IMR-90 (cell line): ENCODE results near the gene MYO1C. TPM values are rescaled to one million over a fixed set of nuclear protein-coding genes. Genes with fewer than 3 reads are reported as not detected.

Experiments used
- ATAC-seq: fragments of 200-7000 bp; cut with Tn5 transposase; 2 replicates; pipeline ENCODE4 v1.9.1; 2020; ENCODE audit warnings: low read depth, mild to moderate bottlenecking, moderate library complexity
- BruUV-seq: library from RNA; stranded (reverse); fragments of 400-500 nt; replicated peaks from 2 replicates; lab custom pipeline; 2021; lab: Mats Ljungman, UMichigan
- CTCF ChIA-PET: fragments of 300-600 bp; formaldehyde crosslinking; extraction: SDS; loops from one replicate; lab custom pipeline; 2021; ENCODE audit warnings: antibody characterized with exemption; lab: Yijun Ruan, JAX
- POLR2A ChIA-PET: fragments of 300-600 bp; sonication (Branson Sonifier 250); formaldehyde crosslinking; loops from one replicate; lab custom pipeline; 2022; ENCODE audit warnings: antibody characterized with exemption; ENCODE audit not compliant: unreplicated experiment; lab: Charles Lee
- DNase-seq: peaks from one replicate; pipeline ENCODE4 v3.0.0; 2013
- H2AFZ ChIP-seq: replicated peaks from 2 replicates; pipeline ENCODE3; 2013; ENCODE audit warnings: low read length, mild to moderate bottlenecking; ENCODE audit not compliant: poor library complexity
- H2AK5ac ChIP-seq: 2 replicates; pipeline ENCODE4 v1.6.1; 2013; ENCODE audit warnings: low read depth, low read length, inconsistent platforms
- H2AK9ac ChIP-seq: replicated peaks from 2 replicates; pipeline ENCODE3; 2013; ENCODE audit warnings: mild to moderate bottlenecking, low read depth, low read length, moderate library complexity; ENCODE audit not compliant: poor library complexity
- H2BK120ac ChIP-seq: 2 replicates; pipeline ENCODE4 v1.6.1; 2013; ENCODE audit warnings: low read depth, low read length, inconsistent platforms
- H2BK15ac ChIP-seq: 3 replicates; pipeline ENCODE4 v1.6.1; 2013; ENCODE audit warnings: low read depth, low read length, inconsistent platforms
- H2BK20ac ChIP-seq: 2 replicates; pipeline ENCODE4 v1.6.1; 2013; ENCODE audit warnings: low read depth, mild to moderate bottlenecking, inconsistent platforms, low read length, moderate library complexity
- H2BK5ac ChIP-seq: 2 replicates; pipeline ENCODE4 v1.6.1; 2013; ENCODE audit warnings: mild to moderate bottlenecking, low read depth, low read length, inconsistent platforms; ENCODE audit not compliant: poor library complexity, severe bottlenecking
- H3K14ac ChIP-seq: replicated peaks from 2 replicates; pipeline ENCODE4 v1.6.1; 2013; ENCODE audit warnings: low read depth, low read length, inconsistent platforms
- H3K18ac ChIP-seq: 2 replicates; pipeline ENCODE4 v1.6.1; 2013; ENCODE audit warnings: low read depth, low read length, control low read depth
- H3K23ac ChIP-seq: 2 replicates; pipeline ENCODE4 v1.6.1; 2013; ENCODE audit warnings: low read depth, low read length, inconsistent platforms
- H3K27ac ChIP-seq: 2 replicates; pipeline ENCODE4 v1.5.1; 2013; ENCODE audit warnings: mild to moderate bottlenecking, control low read depth, low read length; ENCODE audit not compliant: insufficient read depth
- H3K27me3 ChIP-seq: 2 replicates; pipeline ENCODE4 v1.6.1; 2013; ENCODE audit warnings: low read length; ENCODE audit not compliant: control insufficient read depth, insufficient read depth
- H3K36me3 ChIP-seq: 2 replicates; pipeline ENCODE4 v1.6.1; 2013; ENCODE audit warnings: low read length, mixed read lengths; ENCODE audit not compliant: control insufficient read depth, insufficient read depth
- H3K4ac ChIP-seq: 2 replicates; pipeline ENCODE4 v1.6.1; 2013; ENCODE audit warnings: low read depth, low read length, inconsistent platforms
- H3K4me1 ChIP-seq: 2 replicates; pipeline ENCODE4 v1.6.1; 2013; ENCODE audit warnings: low read length, mixed read lengths; ENCODE audit not compliant: control insufficient read depth, insufficient read depth
- H3K4me2 ChIP-seq: 2 replicates; pipeline ENCODE4 v1.6.1; 2013; ENCODE audit warnings: low read depth, mild to moderate bottlenecking, control low read depth, low read length, moderate library complexity
- H3K4me3 ChIP-seq: 2 replicates; pipeline ENCODE4 v1.5.1; 2013; ENCODE audit warnings: low read depth, mild to moderate bottlenecking, control low read depth, low read length, moderate library complexity; ENCODE audit not compliant: insufficient read depth
- H3K56ac ChIP-seq: 2 replicates; pipeline ENCODE4 v1.6.1; 2013; ENCODE audit warnings: low read length, inconsistent platforms; ENCODE audit not compliant: insufficient read depth; ENCODE audit errors: extremely low read depth
- H3K79me1 ChIP-seq, 2 experiments: 2 replicates each; pipeline ENCODE4 v1.6.1; 2013; ENCODE audit warnings: low read length in 2 of 2, inconsistent platforms in 1 of 2, low read depth in 1 of 2
- H3K9ac ChIP-seq: 2 replicates; pipeline ENCODE4 v1.6.1; 2013; ENCODE audit warnings: low read depth, low read length, control low read depth
- H3K9me1 ChIP-seq: 2 replicates; pipeline ENCODE4 v1.6.1; 2013; ENCODE audit warnings: low read length, inconsistent platforms; ENCODE audit not compliant: insufficient read depth
- H3K9me3 ChIP-seq: 2 replicates; pipeline ENCODE4 v1.6.1; 2013; ENCODE audit warnings: low read length; ENCODE audit not compliant: control insufficient read depth, insufficient read depth
- H4K20me1 ChIP-seq: 2 replicates; pipeline ENCODE4 v1.6.1; 2013; ENCODE audit warnings: low read length, inconsistent platforms; ENCODE audit not compliant: insufficient read depth
- H4K5ac ChIP-seq: 2 replicates; pipeline ENCODE4 v1.6.1; 2013; ENCODE audit warnings: mild to moderate bottlenecking, low read depth, low read length, control low read depth
- H4K8ac ChIP-seq, 2 experiments: 2 replicates each; pipeline ENCODE4 v1.6.1; 2013; ENCODE audit warnings: low read depth in 2 of 2, low read length in 2 of 2, control low read depth in 1 of 2, inconsistent platforms in 1 of 2
- H4K91ac ChIP-seq: 2 replicates; pipeline ENCODE4 v1.6.1; 2013; ENCODE audit warnings: low read depth, low read length, inconsistent platforms; ENCODE audit not compliant: insufficient read depth
- BHLHE40 ChIP-seq: fragments of 150-350 bp; IDR thresholded peaks from 2 replicates; pipeline ENCODE4 v1.6.1; 2016; ENCODE audit warnings: mild to moderate bottlenecking, low read depth, low read length
- CHD1 ChIP-seq: IDR thresholded peaks from 2 replicates; pipeline ENCODE4 v1.6.1; 2012; ENCODE audit warnings: low read depth, low read length, improper control_type of control experiment
- MAFK ChIP-seq: IDR thresholded peaks from 2 replicates; pipeline ENCODE4 v1.6.1; 2012; ENCODE audit warnings: low read depth, low read length, improper control_type of control experiment
- MAZ ChIP-seq: IDR thresholded peaks from 2 replicates; pipeline ENCODE4 v1.6.1; 2012; ENCODE audit warnings: low read depth, mild to moderate bottlenecking, low read length, improper control_type of control experiment, moderate library complexity, borderline replicate concordance
- MXI1 ChIP-seq: IDR thresholded peaks from 2 replicates; pipeline ENCODE4 v1.6.1; 2012; ENCODE audit warnings: low read depth, mild to moderate bottlenecking, low read length, moderate library complexity, borderline replicate concordance
- POLR2A ChIP-seq: IDR thresholded peaks from 2 replicates; pipeline ENCODE4 v1.6.1; 2012; ENCODE audit warnings: mild to moderate bottlenecking, low read depth, low read length
- RCOR1 ChIP-seq: IDR thresholded peaks from 2 replicates; pipeline ENCODE4 v1.6.1; 2012; ENCODE audit warnings: mild to moderate bottlenecking, low read length, improper control_type of control experiment; ENCODE audit not compliant: insufficient replicate concordance
- SMC3 ChIP-seq: fragments of 150-350 bp; IDR thresholded peaks from 2 replicates; pipeline ENCODE4 v1.6.1; 2016; ENCODE audit warnings: low read depth, mild to moderate bottlenecking, antibody characterized with exemption, low read length, moderate library complexity
- WGBS, 2 experiments: methylation state at CpG; one replicate each; pipeline versions ENCODE4 v1.1.5 to v1.1.7; 2013; ENCODE audit warnings: missing lambda C conversion rate in 2 of 2; ENCODE audit not compliant: insufficient read length in 1 of 2; ENCODE audit errors: extremely low coverage in 2 of 2; 5-methylcytosine and 5-hydroxymethylcytosine counted together
- dilution Hi-C: fragments of 300-500 bp; cut with HindIII; formaldehyde crosslinking; loops from one replicate; pipeline ENCODE4 v1.14.3; 2018; ENCODE audit warnings: low sequenced_read_pairs; ENCODE audit not compliant: unreplicated experiment
- in situ Hi-C: fragments of 300-500 bp; cut with MboI; formaldehyde crosslinking; loops from 3 replicates; pipeline ENCODE4 v1.14.3; 2019; ENCODE audit warnings: low sequenced_read_pairs, inconsistent platforms, mixed read lengths
- intact Hi-C: fragments of 100-400 bp; cut with micrococcal nuclease; formaldehyde crosslinking; loops from 2 replicates; pipeline ENCODE4 v1.10.0; 2022
- polyA plus RNA-seq, 3 experiments: library from polyadenylated mRNA; depleted of rRNA; stranded (reverse); fragments of >200 nt; gene quantifications; 2 replicates each; pipeline ENCODE4 v1.2.3, GENCODE V29; 2012; ENCODE audit warnings: low replicate concordance in 1 of 3
- total RNA-seq: library from RNA; depleted of rRNA; stranded (reverse); fragments of >200 nt; gene quantifications from 2 replicates; pipeline ENCODE4 v1.2.3, GENCODE V29; 2012
- TF ChIP-seq, protein P1 (sequence below): fragments of 150-350 bp; IDR thresholded peaks from 2 replicates; pipeline ENCODE4 v1.6.1; 2017; ENCODE audit warnings: mild to moderate bottlenecking, antibody characterized with exemption, low read length, low read depth
- TF ChIP-seq, protein P2 (sequence below): conservative IDR thresholded peaks from 2 replicates; pipeline ENCODE4 v1.5.1; 2012; ENCODE audit warnings: mild to moderate bottlenecking, low read depth, low read length, improper control_type of control experiment

MYO1C gene
- total and polyA plus RNA-seq, 2 of the 4 experiments (the other 2 are of a cell fraction): 162 to 196 TPM

DNA sequence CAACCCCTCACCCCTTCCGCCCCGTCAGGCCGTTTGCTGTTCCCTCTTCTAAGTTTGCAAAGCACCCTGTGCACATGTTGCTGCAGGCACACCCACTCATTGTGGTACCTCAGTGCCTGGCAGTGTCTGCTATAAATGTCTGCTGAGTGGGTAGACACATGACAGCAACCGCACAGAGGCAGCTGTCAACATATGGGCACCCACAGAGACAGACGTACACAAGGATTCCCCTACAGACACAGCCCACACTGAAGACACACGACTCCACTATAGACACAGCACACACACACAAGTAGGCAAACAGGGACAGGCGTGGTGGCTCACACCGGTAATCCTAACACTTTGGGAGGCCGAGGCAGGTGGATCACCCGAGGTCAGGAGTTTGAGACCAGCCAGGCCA, 18.6 kb downstream of the MYO1C start:
- H3K79me1 ChIP-seq: peaks cover 16 to 44% of the 10 kb centered on the region in 2 experiments
- H2BK5ac ChIP-seq: no peak overlapping the region
- in situ Hi-C loops: no loop called here
- no TSS peak for BruUV-seq
- no peak overlapping the region for H3K4me2 ChIP-seq
- peaks cover 26% of the 10 kb centered on the region for H4K20me1 ChIP-seq
- peaks cover 81% of the 10 kb centered on the region for H3K36me3 ChIP-seq
- dilution Hi-C loops: no loop called here
- ATAC-seq: no peak
- no peak overlapping the region for H2BK20ac ChIP-seq
- no peak overlapping the region for H2AK9ac ChIP-seq
- intact Hi-C loops: no loop called here
- H3K9me3 ChIP-seq: no peaks in the 10 kb centered on the region
- 100% methylated on average over 4 of the region's 10 CpGs; no CpG with 5 or more reads in 1 of the 2 experiments for WGBS, 2 experiments
- no peak overlapping the region for H2BK15ac ChIP-seq
- H3K56ac ChIP-seq: no peak overlapping the region
- H4K8ac ChIP-seq: no peak overlapping the region
- no peak overlapping the region for H4K91ac ChIP-seq
- ChIA-PET CTCF (no interaction called here), POLR2A (no interaction called here)
- H3K14ac ChIP-seq: no peak overlapping the region
- no peak overlapping the region for H3K4ac ChIP-seq
- H3K27ac ChIP-seq: no peak overlapping the region
- H3K18ac ChIP-seq: no peak overlapping the region
- no peak for DNase-seq
- no peak overlapping the region for H2AK5ac ChIP-seq
- H3K27me3 ChIP-seq: no peaks in the 10 kb centered on the region
- no peaks in the 10 kb centered on the region for H3K9me1 ChIP-seq
- no peak overlapping the region for H4K5ac ChIP-seq
- no peak overlapping the region for H2BK120ac ChIP-seq
- H3K9ac ChIP-seq: no peak overlapping the region
- no peak overlapping the region for H3K23ac ChIP-seq
- TF ChIP-seq MAZ (no peak), POLR2A (no peak), CHD1 (no peak), RCOR1 (no peak), SMC3 (no peak), BHLHE40 (no peak), MXI1 (no peak), MAFK (no peak)
- TF ChIP-seq, protein P1, sequence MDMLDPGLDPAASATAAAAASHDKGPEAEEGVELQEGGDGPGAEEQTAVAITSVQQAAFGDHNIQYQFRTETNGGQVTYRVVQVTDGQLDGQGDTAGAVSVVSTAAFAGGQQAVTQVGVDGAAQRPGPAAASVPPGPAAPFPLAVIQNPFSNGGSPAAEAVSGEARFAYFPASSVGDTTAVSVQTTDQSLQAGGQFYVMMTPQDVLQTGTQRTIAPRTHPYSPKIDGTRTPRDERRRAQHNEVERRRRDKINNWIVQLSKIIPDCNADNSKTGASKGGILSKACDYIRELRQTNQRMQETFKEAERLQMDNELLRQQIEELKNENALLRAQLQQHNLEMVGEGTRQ: no peak
- TF ChIP-seq, protein P2, sequence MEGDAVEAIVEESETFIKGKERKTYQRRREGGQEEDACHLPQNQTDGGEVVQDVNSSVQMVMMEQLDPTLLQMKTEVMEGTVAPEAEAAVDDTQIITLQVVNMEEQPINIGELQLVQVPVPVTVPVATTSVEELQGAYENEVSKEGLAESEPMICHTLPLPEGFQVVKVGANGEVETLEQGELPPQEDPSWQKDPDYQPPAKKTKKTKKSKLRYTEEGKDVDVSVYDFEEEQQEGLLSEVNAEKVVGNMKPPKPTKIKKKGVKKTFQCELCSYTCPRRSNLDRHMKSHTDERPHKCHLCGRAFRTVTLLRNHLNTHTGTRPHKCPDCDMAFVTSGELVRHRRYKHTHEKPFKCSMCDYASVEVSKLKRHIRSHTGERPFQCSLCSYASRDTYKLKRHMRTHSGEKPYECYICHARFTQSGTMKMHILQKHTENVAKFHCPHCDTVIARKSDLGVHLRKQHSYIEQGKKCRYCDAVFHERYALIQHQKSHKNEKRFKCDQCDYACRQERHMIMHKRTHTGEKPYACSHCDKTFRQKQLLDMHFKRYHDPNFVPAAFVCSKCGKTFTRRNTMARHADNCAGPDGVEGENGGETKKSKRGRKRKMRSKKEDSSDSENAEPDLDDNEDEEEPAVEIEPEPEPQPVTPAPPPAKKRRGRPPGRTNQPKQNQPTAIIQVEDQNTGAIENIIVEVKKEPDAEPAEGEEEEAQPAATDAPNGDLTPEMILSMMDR: no peak
- H3K4me1 ChIP-seq: no peaks in the 10 kb centered on the region
- no peak overlapping the region for H3K4me3 ChIP-seq
- H2AFZ ChIP-seq: no peak overlapping the region
